ENCODE results near the gene CLEC1A.

DNA sequence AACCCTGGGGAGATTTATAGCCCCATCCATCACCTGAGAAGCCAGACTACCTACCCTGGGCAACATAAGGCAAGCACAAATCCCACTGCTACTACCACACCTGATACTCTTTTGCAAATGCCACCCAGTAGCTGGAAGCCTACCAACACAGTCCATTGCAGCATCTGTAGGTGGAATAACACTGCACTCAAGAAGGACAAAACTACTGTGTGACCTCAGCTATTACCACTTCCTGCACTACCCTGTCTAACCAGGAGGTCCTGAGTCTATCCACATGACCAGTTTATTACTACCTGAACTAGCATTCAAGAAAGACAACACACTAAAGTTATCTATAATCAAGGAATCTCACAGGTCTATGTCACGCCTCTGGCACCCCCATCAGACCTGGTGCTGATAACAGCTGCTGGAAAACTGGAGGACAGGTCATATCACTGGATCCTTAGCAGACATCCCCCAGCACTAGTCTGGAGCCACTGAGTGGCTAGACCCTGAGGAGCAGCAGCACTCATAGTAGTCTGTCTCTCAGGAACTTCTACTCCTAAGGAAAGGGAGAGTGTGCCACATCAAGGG, 2.9 kb upstream of the CLEC1A start:
- TF ChIP-seq CTCF (IDR thresholded peaks at IDR 0.05; ENCODE audit: borderline replicate concordance, extremely low read depth, low read length, poor library complexity, severe bottlenecking): no peak
- TF ChIP-seq EZH2 (IDR thresholded peaks at IDR 0.05; ENCODE audit: borderline replicate concordance, low read depth, low read length, severe bottlenecking): no peak

Data from DND-41 (cell line).